Kasumi-1 (cell line): Measurements from ENCODE around the gene SYCP3.
"Not testable (repeated sequence)": the region's sequence is repeated elsewhere in the genome, so short reads cannot be mapped to it uniquely, and the experiment has no call there.

ENCODE experiments used
- DNase-seq, 2 experiments: peaks; one replicate each; lab custom pipeline; 2025; lab: John Stamatoyannopoulos, UW

SYCP3 gene

GRCh38 chr12:101713059-101713682 lies 26.1 kb downstream of the SYCP3 start:
- DNase-seq: no peak

GRCh38 chr12:101710288-101710687 lies 29.0 kb downstream of the SYCP3 start:
- DNase-seq: no peak

- no peak for DNase-seq
Measured at GRCh38 chr12:101707131-101707782, 32.0 kb downstream of the SYCP3 start.

- DNase-seq: no peak
Measured at GRCh38 chr12:101706403-101706802, 32.9 kb downstream of the SYCP3 start.

GRCh38 chr12:101703487-101703886 lies 35.8 kb downstream of the SYCP3 start:
- DNase-seq: no peak

GRCh38 chr12:101700299-101700820 lies 38.9 kb downstream of the SYCP3 start:
- no peak for DNase-seq

GRCh38 chr12:101698800-101699347 lies 40.4 kb downstream of the SYCP3 start:
- peak; percentile 35 to 70 for DNase-seq

GRCh38 chr12:101697930-101698799 lies 41.1 kb downstream of the SYCP3 start:
- DNase-seq: peak; percentile 37 to 70

- peak; percentile 55 to 59 for DNase-seq
Measured at GRCh38 chr12:101697197-101697929, 41.9 kb downstream of the SYCP3 start, which contains the start of gene CHPT1. Gene CHPT1, plus strand, starts transcription at chr12:101697640. Its CDS starts 222 bp downstream, at chr12:101697862.

- peak; percentile 37 to 44 for DNase-seq
Measured at GRCh38 chr12:101696251-101697196, 42.7 kb downstream of the SYCP3 start.

- DNase-seq: no peak
Measured at GRCh38 chr12:101695706-101696105, 43.6 kb downstream of the SYCP3 start.

GRCh38 chr12:101694986-101695385 lies 44.3 kb downstream of the SYCP3 start:
- no peak for DNase-seq

GRCh38 chr12:101694297-101694848 lies 44.9 kb downstream of the SYCP3 start:
- DNase-seq: no peak

GRCh38 chr12:101691503-101692096 lies 47.7 kb downstream of the SYCP3 start:
- no peak for DNase-seq

GRCh38 chr12:101690544-101691098 lies 48.6 kb downstream of the SYCP3 start:
- no peak for DNase-seq

GRCh38 chr12:101686176-101686575 lies 53.1 kb downstream of the SYCP3 start:
- DNase-seq: no peak

- no peak for DNase-seq
Measured at GRCh38 chr12:101685092-101685491, 54.2 kb downstream of the SYCP3 start.

- DNase-seq: not testable (repeated sequence)
Measured at GRCh38 chr12:101681627-101682026, 57.6 kb downstream of the SYCP3 start.

- no peak for DNase-seq
Measured at GRCh38 chr12:101680647-101681046, 58.6 kb downstream of the SYCP3 start.
